GM18511 (cell line): ENCODE results near the gene ZNF212.

Source experiments
- ATAC-seq: cut with Tn5 transposase; IDR thresholded peaks from one replicate; pipeline ENCODE4 v1.9.1; 2021; ENCODE audit warnings: mild to moderate bottlenecking, moderate library complexity; ENCODE audit not compliant: unreplicated experiment

The ZNF212 gene

DNA sequence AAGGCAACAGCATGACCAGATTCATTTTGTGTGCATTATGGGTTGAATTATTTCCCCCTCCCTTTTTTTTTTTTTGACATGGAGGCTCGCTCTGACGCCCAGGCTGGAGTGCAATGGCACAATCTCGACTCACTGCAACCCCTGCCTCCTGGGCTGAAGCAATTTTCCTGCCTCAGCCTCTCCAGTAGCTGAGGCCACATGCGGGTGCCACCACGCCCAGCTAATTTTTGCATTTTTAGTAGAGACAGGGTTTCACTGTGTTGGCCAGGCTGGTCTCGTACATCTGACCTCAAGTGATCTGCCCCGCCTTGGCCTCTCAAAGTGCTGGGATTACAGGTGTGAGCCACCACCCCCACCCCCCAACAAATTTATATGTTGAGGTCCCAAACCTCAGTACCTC, 64.6 kb downstream of the ZNF212 start:
- no peak for ATAC-seq
